ENCODE data around the gene PITRM1.
"Not testable (repeated sequence)": the region's sequence is repeated elsewhere in the genome, so short reads cannot be mapped to it uniquely, and the experiment has no call there.

The PITRM1 gene

GRCh38 chr10:3122034-3122433, 50.5 kb downstream of the PITRM1 start:
- DNase-seq (ENCODE audit: low read depth), result no peak

GRCh38 chr10:3119796-3120459, 52.7 kb downstream of the PITRM1 start:
- DNase-seq (ENCODE audit: low read depth), result no peak

GRCh38 chr10:3118641-3119091, 53.9 kb downstream of the PITRM1 start:
- DNase-seq (ENCODE audit: low read depth), result no peak

- DNase-seq (ENCODE audit: low read depth), result no peak
Observed at GRCh38 chr10:3117486-3117885, 55.1 kb downstream of the PITRM1 start.

- no peak for DNase-seq (ENCODE audit: low read depth)
Observed at GRCh38 chr10:3116508-3117100, 56.0 kb downstream of the PITRM1 start.

- DNase-seq (ENCODE audit: low read depth), result no peak
Observed at GRCh38 chr10:3115685-3116084, 56.9 kb downstream of the PITRM1 start.

GRCh38 chr10:3113343-3113720, 59.2 kb downstream of the PITRM1 start:
- no peak for DNase-seq (ENCODE audit: low read depth)

GRCh38 chr10:3111621-3112163, 60.9 kb downstream of the PITRM1 start:
- no peak for DNase-seq (ENCODE audit: low read depth)

GRCh38 chr10:3110782-3111620, 61.6 kb downstream of the PITRM1 start:
- DNase-seq (ENCODE audit: low read depth), result no peak

- DNase-seq (ENCODE audit: low read depth), result no peak
Observed at GRCh38 chr10:3109633-3110032, 62.9 kb downstream of the PITRM1 start.

- DNase-seq (ENCODE audit: low read depth), result no peak
Observed at GRCh38 chr10:3109196-3109595, 63.4 kb downstream of the PITRM1 start.

GRCh38 chr10:3108575-3109105, 63.9 kb downstream of the PITRM1 start:
- DNase-seq (ENCODE audit: low read depth), result no peak

GRCh38 chr10:3108033-3108432, 64.5 kb downstream of the PITRM1 start:
- DNase-seq (ENCODE audit: low read depth), result no peak

GRCh38 chr10:3107426-3107961, 65.1 kb downstream of the PITRM1 start:
- DNase-seq (ENCODE audit: low read depth), result no peak

- no peak for DNase-seq (ENCODE audit: low read depth)
Observed at GRCh38 chr10:3106928-3107425, 65.6 kb downstream of the PITRM1 start.

GRCh38 chr10:3106328-3106727, 66.3 kb downstream of the PITRM1 start:
- not testable (repeated sequence) for DNase-seq (ENCODE audit: low read depth)

- no peak for DNase-seq (ENCODE audit: low read depth)
Observed at GRCh38 chr10:3105905-3106304, 66.7 kb downstream of the PITRM1 start.

GRCh38 chr10:3105166-3105565, 67.4 kb downstream of the PITRM1 start:
- DNase-seq (ENCODE audit: low read depth), result no peak

- no peak for DNase-seq (ENCODE audit: low read depth)
Observed at GRCh38 chr10:3104251-3104918, 68.2 kb downstream of the PITRM1 start.

GRCh38 chr10:3103646-3104045, 68.9 kb downstream of the PITRM1 start:
- no peak for DNase-seq (ENCODE audit: low read depth)

GRCh38 chr10:3102720-3103427, 69.7 kb downstream of the PITRM1 start:
- DNase-seq (ENCODE audit: low read depth), result no peak

Data from T-helper 22 cell (primary cell).